HG02642 (cell line): ENCODE data around the gene TM4SF5.

ENCODE experiments used
- ATAC-seq: cut with Tn5 transposase; IDR thresholded peaks from one replicate; pipeline ENCODE4 v1.9.1; 2021; ENCODE audit warnings: mild to moderate bottlenecking; ENCODE audit not compliant: unreplicated experiment, poor library complexity

TM4SF5 gene

GRCh38 chr17:4744999-4745969 is 26.4 kb upstream of the TM4SF5 start:
- ATAC-seq = no peak

DNA sequence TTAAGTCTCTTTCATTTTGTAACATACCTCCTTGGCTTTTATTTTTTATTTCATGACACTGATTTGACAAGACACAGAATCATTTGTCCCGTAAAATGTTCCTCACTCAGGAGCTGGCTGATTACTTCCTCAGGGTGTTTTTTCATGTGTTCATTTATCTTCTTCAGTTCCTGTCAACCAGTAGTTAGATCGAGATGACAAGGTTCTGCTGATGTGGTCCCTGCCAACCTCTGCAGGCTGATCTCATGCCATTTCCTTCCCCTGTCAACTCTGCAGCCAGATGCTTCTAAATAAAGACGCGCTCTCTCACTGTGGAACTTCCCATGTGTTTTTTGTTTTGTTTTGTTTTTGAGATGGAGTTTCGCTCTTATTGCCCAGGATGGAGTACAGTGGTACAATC is 23.8 kb upstream of the TM4SF5 start:
- no peak for ATAC-seq

- ATAC-seq = no peak
Observed at GRCh38 chr17:4748686-4749085, 23.0 kb upstream of the TM4SF5 start.

- no peak for ATAC-seq
Observed at GRCh38 chr17:4750606-4751005, 21.1 kb upstream of the TM4SF5 start.

DNA sequence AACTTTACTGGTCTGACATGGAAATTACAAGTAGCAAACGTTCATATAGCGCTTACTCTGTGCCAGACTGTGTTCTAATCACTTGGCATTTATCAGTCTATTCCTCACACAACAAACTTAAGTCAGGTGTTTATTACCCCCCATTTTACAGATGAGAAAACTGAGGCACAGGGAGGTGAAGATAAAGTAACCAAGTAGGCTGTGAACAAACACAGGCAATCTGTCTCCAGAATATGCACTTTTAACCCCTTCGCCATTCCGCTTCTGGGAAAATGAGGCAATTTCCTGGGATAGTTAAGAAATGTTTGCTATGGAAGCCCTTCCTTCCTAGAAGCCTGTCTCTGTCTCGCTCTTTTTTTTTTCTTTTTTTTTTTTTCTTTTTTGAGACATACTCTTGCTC is 19.8 kb upstream of the TM4SF5 start:
- no peak for ATAC-seq

GRCh38 chr17:4753392-4753791 is 18.3 kb upstream of the TM4SF5 start:
- ATAC-seq = no peak

DNA sequence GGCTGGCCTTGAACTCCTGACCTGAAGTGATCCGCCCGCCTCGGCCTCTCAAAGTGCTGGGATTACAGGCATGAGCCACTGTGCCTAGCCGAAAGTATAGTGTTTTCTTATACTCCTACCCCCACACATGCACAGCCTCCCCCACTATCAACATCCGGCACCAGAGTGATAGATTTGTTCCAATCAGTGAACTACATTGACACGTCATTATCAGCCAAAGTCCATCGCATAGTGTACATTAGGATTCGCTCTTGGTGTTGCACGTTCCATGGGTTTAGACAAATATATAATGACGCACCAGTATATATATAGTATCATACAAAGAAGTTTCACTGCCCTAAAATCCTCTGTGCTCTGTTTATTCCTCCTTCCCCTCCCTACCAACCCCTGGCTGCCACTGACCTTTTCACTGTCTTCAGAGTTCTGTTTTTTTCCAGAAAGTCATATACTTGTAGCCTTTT is 11.9 kb upstream of the TM4SF5 start:
- no peak for ATAC-seq

- no peak for ATAC-seq
Observed at GRCh38 chr17:4764595-4764994, 7.1 kb upstream of the TM4SF5 start.

DNA sequence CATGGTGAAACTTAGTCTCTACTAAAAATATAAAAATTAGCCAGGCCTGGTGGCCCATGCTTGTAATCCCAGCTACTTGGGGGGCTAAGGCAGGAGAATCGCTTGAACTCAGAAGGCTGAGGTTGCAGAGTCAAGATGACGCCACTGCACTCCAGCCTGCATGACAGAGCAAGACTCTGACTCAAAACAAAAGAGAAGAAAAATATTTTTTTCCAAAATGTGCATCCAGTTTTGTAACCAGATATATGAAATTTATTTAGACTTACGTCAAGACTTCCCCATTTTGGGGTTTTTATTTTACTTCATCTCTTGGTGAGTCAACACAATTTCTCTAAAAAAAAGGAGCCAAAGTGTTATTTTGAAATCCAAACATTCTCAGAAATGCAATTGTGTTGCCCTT is 5.5 kb upstream of the TM4SF5 start:
- no peak for ATAC-seq

DNA sequence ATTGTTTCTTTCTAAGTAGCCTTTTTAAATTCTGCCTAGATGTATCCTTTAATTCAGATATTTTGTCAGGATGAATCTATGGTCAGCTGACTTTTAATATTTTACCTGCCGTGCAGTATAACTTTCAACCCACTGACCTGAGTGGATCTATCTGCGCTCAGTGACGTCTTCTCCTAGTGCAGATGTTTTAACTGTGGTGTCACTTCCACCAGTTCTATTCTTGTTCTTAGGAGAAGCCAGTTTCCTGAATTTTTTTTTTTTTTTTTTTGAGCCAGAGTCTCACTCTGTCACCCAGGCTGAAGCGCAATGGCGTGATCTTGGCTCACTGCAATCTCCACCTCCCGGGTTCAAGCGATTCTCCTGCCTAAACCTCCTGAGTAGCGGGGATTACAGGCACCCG is 5.0 kb upstream of the TM4SF5 start:
- ATAC-seq = no peak

DNA sequence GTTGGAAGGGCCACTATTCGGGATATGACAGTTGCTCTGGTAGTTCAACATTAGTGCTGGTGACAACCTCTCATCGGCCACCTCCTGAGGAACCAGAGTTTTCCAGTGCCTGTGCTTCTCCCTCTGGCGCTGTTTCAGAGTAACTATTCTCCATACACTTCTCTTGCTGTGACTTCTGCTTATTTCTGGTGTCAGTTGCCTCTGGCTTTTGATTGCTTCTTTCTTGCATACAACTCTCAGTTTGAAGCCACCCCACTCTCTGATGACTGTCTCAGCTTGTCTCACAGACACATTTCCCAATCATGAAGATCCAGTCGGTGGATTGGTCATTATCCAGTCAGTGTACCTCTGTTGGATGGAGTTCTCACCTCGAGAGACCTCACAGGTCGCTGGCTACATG is 3.4 kb upstream of the TM4SF5 start:
- ATAC-seq = no peak

DNA sequence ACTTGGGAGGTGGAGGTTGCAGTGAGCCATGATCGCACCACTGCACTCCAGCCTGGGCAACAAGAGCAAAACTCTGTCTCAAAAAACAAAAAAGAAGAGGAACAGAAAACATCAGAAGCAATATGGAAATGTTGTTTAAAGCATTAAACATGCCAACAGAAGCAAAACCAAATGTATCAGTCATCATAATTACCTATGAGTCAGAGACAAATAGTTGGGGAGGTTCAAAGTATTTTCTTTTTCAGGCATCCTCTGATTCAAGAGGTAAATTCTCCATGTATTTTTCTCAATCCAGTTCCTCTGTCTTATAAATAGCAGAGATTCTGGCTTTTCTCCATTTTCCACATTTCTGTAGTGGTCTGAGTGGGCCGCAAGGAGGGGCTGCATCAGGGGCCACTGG is 2.1 kb upstream of the TM4SF5 start:
- no peak for ATAC-seq

- no peak for ATAC-seq
Observed at GRCh38 chr17:4772235-4772613, 538 bp downstream of the TM4SF5 start.

- no peak for ATAC-seq
Observed at GRCh38 chr17:4777969-4778760, 6.5 kb downstream of the TM4SF5 start.

GRCh38 chr17:4780325-4780955 is 8.8 kb downstream of the TM4SF5 start:
- ATAC-seq = no peak

DNA sequence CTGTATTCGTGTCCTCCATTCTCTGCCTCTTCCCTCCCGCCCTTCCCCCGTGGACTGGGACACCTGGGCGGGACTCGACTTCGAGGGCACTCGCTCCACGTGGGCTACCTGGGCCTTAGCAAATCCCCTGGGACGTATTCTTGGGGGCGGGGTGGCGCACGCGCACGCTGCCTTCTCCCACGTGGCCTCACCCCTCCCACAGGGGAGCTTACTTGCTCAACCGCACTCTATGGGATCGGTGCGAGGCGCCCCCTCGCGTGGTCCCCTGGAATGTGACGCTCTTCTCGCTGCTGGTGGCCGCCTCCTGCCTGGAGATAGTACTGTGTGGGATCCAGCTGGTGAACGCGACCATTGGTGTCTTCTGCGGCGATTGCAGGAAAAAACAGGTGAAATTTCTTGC is 11.0 kb downstream of the TM4SF5 start:
- no peak for ATAC-seq

DNA sequence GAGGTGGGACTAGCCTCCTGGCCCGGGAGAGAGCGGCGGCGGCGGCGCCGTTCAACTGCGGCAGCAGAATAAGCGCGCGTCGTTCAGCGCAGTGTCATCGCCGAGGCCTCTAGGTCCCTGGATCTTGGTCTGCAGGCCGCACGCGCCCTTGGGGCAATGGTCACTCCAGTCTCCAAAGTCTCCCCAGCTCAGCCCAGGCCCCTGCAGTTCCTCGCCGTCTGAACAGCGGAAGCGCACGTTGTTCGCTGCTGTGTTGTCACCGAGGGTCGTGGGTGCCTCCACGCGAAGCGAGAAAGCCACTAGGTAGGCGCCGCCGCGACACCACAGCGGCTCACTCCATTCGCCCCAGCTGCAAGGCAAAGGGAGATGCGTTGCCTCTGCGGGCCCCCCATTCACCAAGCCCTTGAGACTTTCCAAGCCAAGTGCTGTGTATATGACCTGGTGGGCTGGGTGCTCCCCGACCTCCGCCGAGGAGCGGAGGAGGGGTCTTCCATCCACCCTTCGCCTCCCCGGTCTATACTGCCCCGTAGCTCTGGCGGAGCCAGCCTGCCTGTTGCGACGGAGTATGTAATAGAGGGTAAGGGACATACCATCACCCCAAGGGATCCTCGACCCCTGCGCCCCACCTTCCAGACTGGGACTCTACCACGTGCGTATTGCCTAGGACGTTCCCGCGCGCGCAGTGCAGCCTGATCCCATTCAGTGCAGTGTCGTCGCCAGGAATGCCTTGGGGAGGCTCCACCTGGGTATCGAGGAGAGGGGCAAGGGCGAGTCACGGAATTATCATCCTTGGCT is 13.8 kb downstream of the TM4SF5 start:
- ATAC-seq = no peak

DNA sequence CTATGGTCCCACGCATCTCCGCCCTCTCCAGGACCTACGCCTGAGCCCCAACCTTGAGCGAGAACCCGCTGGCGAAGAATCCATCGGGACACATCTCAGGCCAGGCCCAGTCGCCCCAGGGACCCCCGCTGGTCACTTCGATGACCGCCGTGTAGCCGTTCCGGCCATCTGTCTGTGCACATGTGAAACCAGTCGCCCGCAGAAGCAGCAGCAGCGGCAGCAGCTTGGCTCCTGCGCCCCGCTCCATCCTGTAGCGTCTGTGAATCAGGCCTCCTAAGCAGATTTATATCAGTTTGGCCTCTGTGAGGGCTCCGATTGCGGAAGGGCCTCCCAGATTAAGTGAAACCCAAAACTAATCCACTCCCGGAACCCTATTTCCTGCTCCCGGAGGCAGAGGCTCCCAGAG is 14.4 kb downstream of the TM4SF5 start, which contains the start of gene VMO1:
VMO1 (minus strand) TSS at position 259 of the 406 bp plus-strand sequence; CDS start at position 247, 12 bp downstream.
- ATAC-seq = no peak

- ATAC-seq = no peak
Observed at GRCh38 chr17:4786516-4786915, 14.8 kb downstream of the TM4SF5 start.
